ENCODE measurements around the gene ROM1. TPM values are rescaled to one million over a fixed set of nuclear protein-coding genes. Genes with fewer than 3 reads are reported as not detected.
A peak's percentile ranks its signal among the peaks of the same experiment; 100 is the strongest.
"Not testable (repeated sequence)": the region's sequence is repeated elsewhere in the genome, so short reads cannot be mapped to it uniquely, and the experiment has no call there.

The ROM1 gene
- polyA plus RNA-seq (2013, experiment 1 of 4): 1.8 TPM
- 0.94 TPM for polyA plus RNA-seq (2013, experiment 2 of 4)
- polyA plus RNA-seq (2013, experiment 3 of 4): 1.4 TPM
- 2.2 TPM for polyA plus RNA-seq (2013, experiment 4 of 4)

GRCh38 chr11:62612366-62613290 lies at the start of gene ROM1, which contains the start of gene EML3:
Gene ROM1 (plus strand): TSS chr11:62613257. CDS start chr11:62613282, 25 bp downstream.
Gene EML3 (minus strand): TSS chr11:62612775. CDS start chr11:62612457, 318 bp downstream.
- Histone ChIP-seq H3K27ac (ENCODE audit: insufficient read depth, low read depth, low read length, poor library complexity, severe bottlenecking) (peak within 1 kb of the TSS; percentile 3), H3K4me3 (ENCODE audit: insufficient read depth, low read depth, low read length) (peak within 1 kb of the TSS; percentile 63), H3K27me3 (ENCODE audit: control insufficient read depth, insufficient read depth, low read length, poor library complexity, severe bottlenecking) (peaks cover 6% of the 10 kb centered on the region), H3K9me3 (ENCODE audit: control insufficient read depth, low read length) (no peaks in the 10 kb centered on the region), H3K36me3 (ENCODE audit: control insufficient read depth, insufficient read depth, low read length) (no peaks in the 10 kb centered on the region), H3K4me1 (ENCODE audit: control insufficient read depth, insufficient read depth, low read length) (peaks cover 11% of the 10 kb centered on the region)
- WGBS, 2 experiments: 2 to 3% methylated on average over 91 of the region's 91 CpGs

- H3K27me3 ChIP-seq (ENCODE audit: control insufficient read depth, insufficient read depth, low read length, poor library complexity, severe bottlenecking): no peaks in the 10 kb centered on the region
- peaks cover 54% of the 10 kb centered on the region for H3K36me3 ChIP-seq (ENCODE audit: control insufficient read depth, insufficient read depth, low read length)
- no peak overlapping the region for H3K27ac ChIP-seq (ENCODE audit: insufficient read depth, low read depth, low read length, poor library complexity, severe bottlenecking)
- H3K4me1 ChIP-seq (ENCODE audit: control insufficient read depth, insufficient read depth, low read length): peaks cover 7% of the 10 kb centered on the region
- 94 to 96% methylated on average over 5 of the region's 5 CpGs for WGBS, 2 experiments
- no peak overlapping the region for H3K4me3 ChIP-seq (ENCODE audit: insufficient read depth, low read depth, low read length)
- no peaks in the 10 kb centered on the region for H3K9me3 ChIP-seq (ENCODE audit: control insufficient read depth, low read length)
These were observed 47.8 kb upstream of the ROM1 start for GRCh38 chr11:62565100-62565802.

GRCh38 chr11:62566247-62566646 lies 46.8 kb upstream of the ROM1 start:
- no peaks in the 10 kb centered on the region for H3K9me3 ChIP-seq (ENCODE audit: control insufficient read depth, low read length)
- H3K36me3 ChIP-seq (ENCODE audit: control insufficient read depth, insufficient read depth, low read length): peaks cover 63% of the 10 kb centered on the region
- H3K4me3 ChIP-seq (ENCODE audit: insufficient read depth, low read depth, low read length): no peak overlapping the region
- H3K27me3 ChIP-seq (ENCODE audit: control insufficient read depth, insufficient read depth, low read length, poor library complexity, severe bottlenecking): no peaks in the 10 kb centered on the region
- H3K27ac ChIP-seq (ENCODE audit: insufficient read depth, low read depth, low read length, poor library complexity, severe bottlenecking): no peak overlapping the region
- WGBS, 2 experiments: 96% methylated on average over 8 of the region's 8 CpGs
- no peaks in the 10 kb centered on the region for H3K4me1 ChIP-seq (ENCODE audit: control insufficient read depth, insufficient read depth, low read length)

- no peak overlapping the region for H3K27ac ChIP-seq (ENCODE audit: insufficient read depth, low read depth, low read length, poor library complexity, severe bottlenecking)
- H3K4me1 ChIP-seq (ENCODE audit: control insufficient read depth, insufficient read depth, low read length): no peaks in the 10 kb centered on the region
- no peaks in the 10 kb centered on the region for H3K27me3 ChIP-seq (ENCODE audit: control insufficient read depth, insufficient read depth, low read length, poor library complexity, severe bottlenecking)
- 96 to 98% methylated on average over 8 of the region's 8 CpGs for WGBS, 2 experiments
- H3K9me3 ChIP-seq (ENCODE audit: control insufficient read depth, low read length): no peaks in the 10 kb centered on the region
- no peak overlapping the region for H3K4me3 ChIP-seq (ENCODE audit: insufficient read depth, low read depth, low read length)
- H3K36me3 ChIP-seq (ENCODE audit: control insufficient read depth, insufficient read depth, low read length): peaks cover 72% of the 10 kb centered on the region
These were observed 45.9 kb upstream of the ROM1 start for GRCh38 chr11:62567018-62567633.

GRCh38 chr11:62569611-62570010 lies 43.4 kb upstream of the ROM1 start:
- H3K9me3 ChIP-seq (ENCODE audit: control insufficient read depth, low read length): no peaks in the 10 kb centered on the region
- no peak overlapping the region for H3K4me3 ChIP-seq (ENCODE audit: insufficient read depth, low read depth, low read length)
- H3K4me1 ChIP-seq (ENCODE audit: control insufficient read depth, insufficient read depth, low read length): peaks cover 2% of the 10 kb centered on the region
- H3K27ac ChIP-seq (ENCODE audit: insufficient read depth, low read depth, low read length, poor library complexity, severe bottlenecking): no peak overlapping the region
- WGBS, 2 experiments: 88 to 100% methylated on average over 1 of the region's 1 CpG
- no peaks in the 10 kb centered on the region for H3K27me3 ChIP-seq (ENCODE audit: control insufficient read depth, insufficient read depth, low read length, poor library complexity, severe bottlenecking)
- peaks cover 65% of the 10 kb centered on the region for H3K36me3 ChIP-seq (ENCODE audit: control insufficient read depth, insufficient read depth, low read length)

GRCh38 chr11:62570903-62571302 lies 42.2 kb upstream of the ROM1 start:
- not testable (repeated sequence) for H3K27ac ChIP-seq (ENCODE audit: insufficient read depth, low read depth, low read length, poor library complexity, severe bottlenecking); H3K27me3 ChIP-seq (ENCODE audit: control insufficient read depth, insufficient read depth, low read length, poor library complexity, severe bottlenecking); H3K4me3 ChIP-seq (ENCODE audit: insufficient read depth, low read depth, low read length); H3K4me1 ChIP-seq (ENCODE audit: control insufficient read depth, insufficient read depth, low read length); H3K9me3 ChIP-seq (ENCODE audit: control insufficient read depth, low read length)
- H3K36me3 ChIP-seq (ENCODE audit: control insufficient read depth, insufficient read depth, low read length): peaks cover 53% of the 10 kb centered on the region
- 92 to 96% methylated on average over 5 of the region's 5 CpGs for WGBS, 2 experiments

GRCh38 chr11:62571493-62571892 lies 41.6 kb upstream of the ROM1 start:
- H3K27me3 ChIP-seq (ENCODE audit: control insufficient read depth, insufficient read depth, low read length, poor library complexity, severe bottlenecking); H3K9me3 ChIP-seq (ENCODE audit: control insufficient read depth, low read length); H3K27ac ChIP-seq (ENCODE audit: insufficient read depth, low read depth, low read length, poor library complexity, severe bottlenecking); H3K4me1 ChIP-seq (ENCODE audit: control insufficient read depth, insufficient read depth, low read length): not testable (repeated sequence)
- 95 to 96% methylated on average over 5 of the region's 5 CpGs for WGBS, 2 experiments
- H3K36me3 ChIP-seq (ENCODE audit: control insufficient read depth, insufficient read depth, low read length): peaks cover 47% of the 10 kb centered on the region
- peak overlapping the region; percentile 1 for H3K4me3 ChIP-seq (ENCODE audit: insufficient read depth, low read depth, low read length)

GRCh38 chr11:62572431-62572830 lies 40.6 kb upstream of the ROM1 start:
- Histone ChIP-seq H3K9me3 (ENCODE audit: control insufficient read depth, low read length) (no peaks in the 10 kb centered on the region), H3K4me3 (ENCODE audit: insufficient read depth, low read depth, low read length) (peak overlapping the region; percentile 93), H3K4me1 (ENCODE audit: control insufficient read depth, insufficient read depth, low read length) (peaks cover 8% of the 10 kb centered on the region), H3K27me3 (ENCODE audit: control insufficient read depth, insufficient read depth, low read length, poor library complexity, severe bottlenecking) (no peaks in the 10 kb centered on the region), H3K27ac (ENCODE audit: insufficient read depth, low read depth, low read length, poor library complexity, severe bottlenecking) (no peak overlapping the region), H3K36me3 (ENCODE audit: control insufficient read depth, insufficient read depth, low read length) (peaks cover 46% of the 10 kb centered on the region)
- WGBS, 2 experiments: 76 to 86% methylated on average over 12 of the region's 12 CpGs

GRCh38 chr11:62573006-62573591 lies 40.0 kb upstream of the ROM1 start:
- Histone ChIP-seq H3K4me3 (ENCODE audit: insufficient read depth, low read depth, low read length) (peak overlapping the region; percentile 93), H3K4me1 (ENCODE audit: control insufficient read depth, insufficient read depth, low read length) (peaks cover 8% of the 10 kb centered on the region), H3K27ac (ENCODE audit: insufficient read depth, low read depth, low read length, poor library complexity, severe bottlenecking) (peak overlapping the region; percentile 75), H3K9me3 (ENCODE audit: control insufficient read depth, low read length) (no peaks in the 10 kb centered on the region), H3K27me3 (ENCODE audit: control insufficient read depth, insufficient read depth, low read length, poor library complexity, severe bottlenecking) (no peaks in the 10 kb centered on the region), H3K36me3 (ENCODE audit: control insufficient read depth, insufficient read depth, low read length) (peaks cover 48% of the 10 kb centered on the region)
- 1% methylated on average over 33 of the region's 33 CpGs for WGBS, 2 experiments
